ENCODE results near the gene BEGAIN. TPM values are rescaled to one million over a fixed set of nuclear protein-coding genes. Genes with fewer than 3 reads are reported as not detected.
A peak's percentile ranks its signal among the peaks of the same experiment; 100 is the strongest.
"Not testable (repeated sequence)": the region's sequence is repeated elsewhere in the genome, so short reads cannot be mapped to it uniquely, and the experiment has no call there.

Gene BEGAIN
- total RNA-seq, 3 donors from 2014 or later (not counting 1 experiment from before 2014, with no cell fraction given), result 0.11 to 1.3 TPM; not detected in 1

DNA sequence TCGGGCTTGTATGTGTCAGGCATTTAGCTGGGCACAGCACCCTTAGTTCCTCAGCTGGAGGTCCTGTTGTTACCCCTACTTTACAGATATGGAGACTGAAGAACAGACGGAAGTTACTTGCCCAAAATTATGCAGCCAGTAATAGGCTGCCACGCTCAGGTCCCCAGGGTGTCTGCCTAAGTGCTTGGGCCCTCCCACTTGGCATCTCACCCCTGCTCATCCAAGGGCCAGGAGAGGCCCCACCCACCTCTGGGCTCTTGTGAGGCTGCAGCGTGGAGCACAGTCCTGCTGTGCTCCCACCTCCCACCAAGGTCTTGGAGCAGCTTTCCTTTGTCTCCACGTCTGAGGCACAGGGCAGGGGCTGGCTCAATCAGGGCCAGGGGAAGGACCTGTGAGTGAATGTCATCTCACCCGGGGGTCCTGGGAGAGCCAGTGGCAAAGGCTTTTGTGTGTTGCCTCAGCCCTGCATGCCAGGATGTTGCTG is 64.6 kb downstream of the BEGAIN start:
- H3K4me3 ChIP-seq (ENCODE audit: low read length), result no peak overlapping the region
- DNase-seq (peak; percentile 1 to 7), ATAC-seq (no peak)
- peaks cover 5% of the 10 kb centered on the region for H3K36me3 ChIP-seq (ENCODE audit: control insufficient read depth, insufficient read depth, low read length)
- no peaks in the 10 kb centered on the region for H3K4me1 ChIP-seq (ENCODE audit: control insufficient read depth, insufficient read depth, low read length)
- intact Hi-C loops (cut with micrococcal nuclease), result no loop called here
- H3K9me3 Mint-ChIP-seq, result peaks cover 0 to 3% of the 10 kb centered on the region in 2 donors
- no peak overlapping the region for H3K4me3 Mint-ChIP-seq
- no peak overlapping the region for H3K27ac Mint-ChIP-seq
- TF ChIP-seq, protein P1, sequence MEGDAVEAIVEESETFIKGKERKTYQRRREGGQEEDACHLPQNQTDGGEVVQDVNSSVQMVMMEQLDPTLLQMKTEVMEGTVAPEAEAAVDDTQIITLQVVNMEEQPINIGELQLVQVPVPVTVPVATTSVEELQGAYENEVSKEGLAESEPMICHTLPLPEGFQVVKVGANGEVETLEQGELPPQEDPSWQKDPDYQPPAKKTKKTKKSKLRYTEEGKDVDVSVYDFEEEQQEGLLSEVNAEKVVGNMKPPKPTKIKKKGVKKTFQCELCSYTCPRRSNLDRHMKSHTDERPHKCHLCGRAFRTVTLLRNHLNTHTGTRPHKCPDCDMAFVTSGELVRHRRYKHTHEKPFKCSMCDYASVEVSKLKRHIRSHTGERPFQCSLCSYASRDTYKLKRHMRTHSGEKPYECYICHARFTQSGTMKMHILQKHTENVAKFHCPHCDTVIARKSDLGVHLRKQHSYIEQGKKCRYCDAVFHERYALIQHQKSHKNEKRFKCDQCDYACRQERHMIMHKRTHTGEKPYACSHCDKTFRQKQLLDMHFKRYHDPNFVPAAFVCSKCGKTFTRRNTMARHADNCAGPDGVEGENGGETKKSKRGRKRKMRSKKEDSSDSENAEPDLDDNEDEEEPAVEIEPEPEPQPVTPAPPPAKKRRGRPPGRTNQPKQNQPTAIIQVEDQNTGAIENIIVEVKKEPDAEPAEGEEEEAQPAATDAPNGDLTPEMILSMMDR (IDR thresholded peaks at IDR 0.05), result no peak
- H3K4me1 Mint-ChIP-seq, result no peaks in the 10 kb centered on the region
- no peaks in the 10 kb centered on the region for H3K36me3 Mint-ChIP-seq
- H3K27me3 ChIP-seq (ENCODE audit: control insufficient read depth, insufficient read depth, low read length), result no peaks in the 10 kb centered on the region
- 86% methylated on average over 6 of the region's 6 CpGs for WGBS (ENCODE audit: insufficient coverage)
- no peak overlapping the region for H3K27ac ChIP-seq (ENCODE audit: low read length)
- H3K9me3 ChIP-seq (ENCODE audit: control insufficient read depth, insufficient read depth, low read length), result no peaks in the 10 kb centered on the region
- no peaks in the 10 kb centered on the region for H3K27me3 Mint-ChIP-seq (ENCODE audit: low read depth in 2 of 2)

DNA sequence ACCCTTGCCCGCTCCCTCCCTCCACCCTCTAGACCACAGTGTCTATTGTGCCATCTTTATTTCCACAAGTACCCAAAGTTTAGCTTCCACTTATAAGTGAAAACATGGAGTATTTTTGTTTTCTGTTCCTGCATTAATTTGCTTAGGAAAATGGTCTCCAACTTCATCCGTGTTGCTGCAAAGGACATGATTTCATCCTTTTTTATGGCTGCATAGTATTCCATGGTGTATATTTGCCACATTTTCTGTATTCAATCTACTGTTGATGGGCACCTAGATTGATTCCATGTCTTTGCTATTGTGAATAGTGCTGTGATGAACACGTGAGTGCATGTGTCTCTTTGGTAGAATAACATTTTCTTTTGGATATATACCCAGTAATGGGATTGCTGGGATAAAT is 81.2 kb downstream of the BEGAIN start:
- intact Hi-C loops (cut with micrococcal nuclease), result not testable (repeated sequence)

DNA sequence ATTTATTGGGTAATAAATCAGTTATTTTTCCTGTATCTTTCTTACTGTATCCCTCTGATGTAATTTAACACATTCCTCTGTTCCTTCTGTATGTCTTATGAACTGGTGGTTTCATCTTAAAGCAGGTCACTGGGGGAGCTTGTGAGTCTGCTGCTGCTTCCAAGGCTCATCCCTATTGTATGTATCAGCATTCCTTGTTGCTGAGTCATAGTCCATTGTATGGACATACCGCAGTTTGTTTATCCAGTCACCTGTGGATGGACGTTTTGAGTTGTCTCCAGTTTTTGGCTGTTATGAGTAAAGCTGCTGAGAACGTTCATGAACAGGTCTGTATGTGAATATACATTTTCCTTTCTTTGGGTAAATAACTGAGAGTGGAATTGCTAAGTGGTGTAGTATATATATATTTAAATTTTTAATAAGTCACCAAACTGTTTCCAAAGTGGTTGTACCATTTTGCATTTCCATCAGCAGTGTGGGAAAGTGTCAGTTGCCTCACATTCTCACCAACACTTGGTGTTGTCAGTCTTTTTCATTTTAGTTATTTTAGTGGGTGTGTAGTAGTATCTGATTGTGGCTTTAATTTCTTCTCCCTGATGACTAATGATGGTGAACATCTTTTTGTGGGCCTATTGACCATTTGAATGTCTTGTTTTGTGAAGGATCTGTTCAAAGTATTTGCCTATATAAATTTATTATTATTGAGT is 82.7 kb downstream of the BEGAIN start:
- Histone ChIP-seq H3K9me3 (ENCODE audit: control insufficient read depth, insufficient read depth, low read length) (no peaks in the 10 kb centered on the region), H3K27me3 (ENCODE audit: control insufficient read depth, insufficient read depth, low read length) (no peaks in the 10 kb centered on the region), H3K4me1 (ENCODE audit: control insufficient read depth, insufficient read depth, low read length) (no peaks in the 10 kb centered on the region), H3K36me3 (ENCODE audit: control insufficient read depth, insufficient read depth, low read length) (no peaks in the 10 kb centered on the region), H3K4me3 (ENCODE audit: low read length) (no peak overlapping the region), H3K27ac (ENCODE audit: low read length) (no peak overlapping the region)
- Mint-ChIP-seq H3K4me1 (no peaks in the 10 kb centered on the region), H3K4me3 (no peak overlapping the region), H3K9me3 (peaks cover 0 to 7% of the 10 kb centered on the region in 2 donors), H3K27me3 (ENCODE audit: low read depth in 2 of 2) (no peaks in the 10 kb centered on the region), H3K27ac (no peak overlapping the region), H3K36me3 (peaks cover 9% of the 10 kb centered on the region)
- intact Hi-C loops (cut with micrococcal nuclease), result no loop called here
- TF ChIP-seq, protein P1 (IDR thresholded peaks at IDR 0.05), result no peak
- ATAC-seq (no peak), DNase-seq (no peak)
- 85% methylated on average over 3 of the region's 3 CpGs for WGBS (ENCODE audit: insufficient coverage)

More for the DNA sequence above, 81.2 kb downstream of the BEGAIN start:
- not testable (repeated sequence) for H3K9me3 Mint-ChIP-seq; H3K9me3 ChIP-seq (ENCODE audit: control insufficient read depth, insufficient read depth, low read length); H3K4me1 Mint-ChIP-seq; H3K36me3 Mint-ChIP-seq; H3K4me3 Mint-ChIP-seq; H3K27me3 Mint-ChIP-seq (ENCODE audit: low read depth in 2 of 2); H3K27ac Mint-ChIP-seq; H3K27me3 ChIP-seq (ENCODE audit: control insufficient read depth, insufficient read depth, low read length); H3K27ac ChIP-seq (ENCODE audit: low read length); H3K4me3 ChIP-seq (ENCODE audit: low read length); H3K36me3 ChIP-seq (ENCODE audit: control insufficient read depth, insufficient read depth, low read length); H3K4me1 ChIP-seq (ENCODE audit: control insufficient read depth, insufficient read depth, low read length); DNase-seq; ATAC-seq
- 89% methylated on average over 3 of the region's 3 CpGs for WGBS (ENCODE audit: insufficient coverage)

DNA sequence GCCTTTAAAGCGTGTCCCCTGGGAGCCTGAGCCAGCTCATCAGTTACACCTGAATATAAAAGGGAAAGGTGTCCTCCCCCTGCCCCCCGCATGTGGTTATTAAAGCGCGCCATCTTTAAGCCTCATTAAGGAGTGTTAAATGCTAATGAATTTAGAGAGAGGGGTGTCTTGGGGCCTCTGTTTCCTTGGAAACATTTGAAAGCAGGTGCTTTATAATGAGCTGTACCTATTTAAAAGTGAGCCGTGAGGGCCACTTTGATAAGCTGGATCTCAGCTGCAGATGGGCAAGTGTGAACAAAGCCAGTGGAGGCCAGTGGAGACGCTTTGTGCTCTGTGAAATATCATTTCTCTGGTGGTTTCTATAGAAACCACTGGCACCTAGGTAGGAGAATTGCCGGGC is 84.0 kb downstream of the BEGAIN start:
- no peak for ATAC-seq
- no peak overlapping the region for H3K27ac Mint-ChIP-seq

More for the DNA sequence above, 84.0 kb downstream of the BEGAIN start:
- no peak for DNase-seq
- Mint-ChIP-seq H3K4me1 (no peaks in the 10 kb centered on the region), H3K9me3 (peaks cover 0 to 7% of the 10 kb centered on the region in 2 donors), H3K36me3 (peaks cover 9% of the 10 kb centered on the region), H3K4me3 (no peak overlapping the region), H3K27me3 (ENCODE audit: low read depth in 2 of 2) (no peaks in the 10 kb centered on the region)
- H3K9me3 ChIP-seq (ENCODE audit: control insufficient read depth, insufficient read depth, low read length), result no peaks in the 10 kb centered on the region
- H3K4me1 ChIP-seq (ENCODE audit: control insufficient read depth, insufficient read depth, low read length), result no peaks in the 10 kb centered on the region
- H3K27me3 ChIP-seq (ENCODE audit: control insufficient read depth, insufficient read depth, low read length), result no peaks in the 10 kb centered on the region
- no peak overlapping the region for H3K4me3 ChIP-seq (ENCODE audit: low read length)
- TF ChIP-seq, protein P1 (IDR thresholded peaks at IDR 0.05), result no peak
- no peaks in the 10 kb centered on the region for H3K36me3 ChIP-seq (ENCODE audit: control insufficient read depth, insufficient read depth, low read length)
- no peak overlapping the region for H3K27ac ChIP-seq (ENCODE audit: low read length)
- intact Hi-C loops (cut with micrococcal nuclease), result no loop called here
- 93% methylated on average over 7 of the region's 7 CpGs for WGBS (ENCODE audit: insufficient coverage)

Data from natural killer cell (primary cell).